ENCODE measurements around the gene UGT2B11. TPM values are rescaled to one million over a fixed set of nuclear protein-coding genes. Genes with fewer than 3 reads are reported as not detected.
"Not testable (repeated sequence)": the region's sequence is repeated elsewhere in the genome, so short reads cannot be mapped to it uniquely, and the experiment has no call there.

The UGT2B11 gene
- polyA plus RNA-seq, 1 experiment = not detected

DNA sequence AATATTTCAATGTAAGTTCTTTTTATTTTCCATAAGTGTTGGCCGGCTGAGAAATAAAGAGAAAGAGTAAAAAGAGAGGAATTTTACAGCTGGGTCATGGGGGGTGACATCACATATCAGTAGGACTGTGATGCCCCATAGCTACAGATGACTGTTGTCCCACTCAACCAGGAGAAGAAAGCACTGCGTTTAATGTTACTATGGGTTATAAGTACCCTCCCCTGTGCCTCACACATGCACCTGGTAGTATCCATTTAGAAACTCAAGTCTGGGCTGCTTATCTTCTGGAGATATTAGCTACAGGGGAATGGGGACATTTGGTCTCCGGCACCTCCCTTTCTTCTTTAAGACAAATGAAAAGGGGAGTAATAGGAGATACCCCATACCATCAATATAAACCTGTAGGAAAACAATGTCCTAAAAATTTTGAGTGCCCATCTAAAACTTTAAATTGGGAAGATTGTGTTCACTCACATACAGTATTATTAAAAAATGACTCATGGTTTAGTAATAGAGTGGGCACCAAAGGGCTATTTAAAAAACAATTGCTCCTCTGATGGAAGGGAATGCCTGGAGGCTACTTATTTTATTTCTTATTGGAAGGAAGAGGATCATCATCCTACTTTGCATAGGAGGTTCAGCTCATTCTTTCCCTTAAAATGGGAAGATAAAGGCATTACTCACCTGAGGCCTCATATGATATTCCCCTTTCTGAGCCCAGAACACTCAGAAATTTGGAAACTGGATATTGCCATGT is 18.2 kb downstream of the UGT2B11 start:
- ChIA-PET POLR2A (no interaction called here), CTCF (no interaction called here)
- Histone ChIP-seq H3K4me3 (ENCODE audit: low read depth, low read length) (no peak overlapping the region), H3K27ac (ENCODE audit: low read depth, low read length) (no peak overlapping the region), H3K27me3 (ENCODE audit: control insufficient read depth, insufficient read depth, low read length) (no peaks in the 10 kb centered on the region), H3K9me3 (ENCODE audit: control insufficient read depth, insufficient read depth, low read length) (no peaks in the 10 kb centered on the region)
- TF ChIP-seq CTCF (IDR thresholded peaks at IDR 0.05; ENCODE audit: low read depth, low read length) = no peak
- no peak for DNase-seq (ENCODE audit: low read depth, low spot score)

DNA sequence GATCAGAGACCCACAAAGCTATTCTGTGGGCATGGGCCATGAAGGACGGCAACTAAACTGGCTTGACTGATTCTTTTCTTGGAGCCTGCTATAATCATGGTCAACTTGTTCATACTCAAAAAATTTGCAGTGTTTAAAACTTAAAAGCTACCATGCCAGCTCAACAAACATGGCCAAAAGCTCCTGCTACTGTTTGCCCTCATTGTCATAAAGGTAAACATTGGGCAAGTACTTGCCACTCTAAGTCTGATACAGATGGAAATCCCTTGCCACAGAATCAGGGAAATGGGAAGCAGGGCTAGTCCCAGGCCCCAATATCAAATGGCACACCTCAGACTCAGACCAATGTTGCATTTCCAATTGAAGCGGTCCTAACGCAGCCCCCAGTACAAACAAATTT is 20.4 kb downstream of the UGT2B11 start:
- Histone ChIP-seq H3K4me3 (ENCODE audit: low read depth, low read length) (no peak overlapping the region), H3K27ac (ENCODE audit: low read depth, low read length) (no peak overlapping the region), H3K9me3 (ENCODE audit: control insufficient read depth, insufficient read depth, low read length) (no peaks in the 10 kb centered on the region), H3K27me3 (ENCODE audit: control insufficient read depth, insufficient read depth, low read length) (no peaks in the 10 kb centered on the region)
- no peak for DNase-seq (ENCODE audit: low read depth, low spot score)
- no peak for TF ChIP-seq CTCF (IDR thresholded peaks at IDR 0.05; ENCODE audit: low read depth, low read length)
- POLR2A ChIA-PET = no interaction called here
- CTCF ChIA-PET = no interaction called here

- CTCF ChIA-PET; H3K9me3 ChIP-seq (ENCODE audit: control insufficient read depth, insufficient read depth, low read length); H3K27ac ChIP-seq (ENCODE audit: low read depth, low read length); POLR2A ChIA-PET; DNase-seq (ENCODE audit: low read depth, low spot score); H3K27me3 ChIP-seq (ENCODE audit: control insufficient read depth, insufficient read depth, low read length); H3K4me3 ChIP-seq (ENCODE audit: low read depth, low read length): not testable (repeated sequence)
Observed at GRCh38 chr4:69191905-69192304, 22.6 kb downstream of the UGT2B11 start.

DNA sequence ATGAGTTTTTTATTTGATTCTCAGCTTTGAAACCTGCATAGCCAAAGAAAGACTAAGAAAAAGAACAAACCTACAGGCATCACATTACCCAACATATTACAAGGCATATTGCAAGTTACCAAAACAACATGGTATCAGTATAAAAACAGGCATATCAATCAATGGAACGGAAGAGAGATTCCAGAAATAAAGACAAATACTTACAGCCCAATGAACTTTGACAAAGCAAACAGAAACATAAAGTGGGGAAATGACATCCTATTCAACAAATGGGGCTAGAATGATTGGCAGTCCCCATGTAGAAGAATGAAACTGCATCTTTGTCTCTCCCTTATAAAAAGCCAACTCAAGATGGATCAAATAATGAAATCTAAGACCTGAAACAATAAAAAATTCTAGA is 23.9 kb downstream of the UGT2B11 start:
- H3K27me3 ChIP-seq (ENCODE audit: control insufficient read depth, insufficient read depth, low read length); H3K4me3 ChIP-seq (ENCODE audit: low read depth, low read length); H3K27ac ChIP-seq (ENCODE audit: low read depth, low read length); CTCF ChIA-PET; H3K9me3 ChIP-seq (ENCODE audit: control insufficient read depth, insufficient read depth, low read length); DNase-seq (ENCODE audit: low read depth, low spot score); POLR2A ChIA-PET: not testable (repeated sequence)

DNA sequence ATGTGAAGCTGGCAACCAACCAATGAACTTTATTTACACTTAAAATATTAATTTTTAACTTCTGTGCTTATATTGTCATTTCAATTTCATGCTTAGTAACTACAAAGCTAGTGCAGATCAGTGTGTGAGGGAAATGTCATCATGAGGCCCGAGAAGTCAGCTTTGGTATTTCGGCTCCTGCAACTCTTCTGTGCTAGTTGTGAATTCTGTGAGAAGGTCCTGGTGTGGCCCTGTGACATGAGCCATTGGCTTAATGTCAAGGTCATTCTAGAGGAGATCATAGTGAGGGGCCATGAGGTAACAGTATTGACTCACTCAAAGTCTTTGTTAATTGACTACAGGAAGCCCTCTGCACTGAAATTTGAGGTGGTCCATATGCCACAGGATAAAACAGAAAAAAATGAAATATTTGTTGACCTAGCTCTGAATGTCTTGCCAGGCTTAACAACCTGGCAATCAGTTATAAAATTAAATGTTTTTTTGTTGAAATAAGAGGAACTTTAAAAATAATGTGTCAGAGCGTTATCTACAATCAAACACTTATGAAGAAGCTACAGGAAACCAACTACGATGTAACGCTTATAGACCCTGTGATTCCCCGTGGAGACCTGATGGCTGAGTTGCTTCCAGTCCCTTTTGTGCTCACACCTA is 32.9 kb downstream of the UGT2B11 start:
- H3K27ac ChIP-seq (ENCODE audit: low read depth, low read length); H3K4me3 ChIP-seq (ENCODE audit: low read depth, low read length); CTCF ChIA-PET; H3K27me3 ChIP-seq (ENCODE audit: control insufficient read depth, insufficient read depth, low read length); H3K9me3 ChIP-seq (ENCODE audit: control insufficient read depth, insufficient read depth, low read length); POLR2A ChIA-PET; DNase-seq (ENCODE audit: low read depth, low spot score): not testable (repeated sequence)

GRCh38 chr4:69179817-69180216 is 34.7 kb downstream of the UGT2B11 start:
- POLR2A ChIA-PET; H3K9me3 ChIP-seq (ENCODE audit: control insufficient read depth, insufficient read depth, low read length); DNase-seq (ENCODE audit: low read depth, low spot score); H3K27ac ChIP-seq (ENCODE audit: low read depth, low read length); H3K27me3 ChIP-seq (ENCODE audit: control insufficient read depth, insufficient read depth, low read length); H3K4me3 ChIP-seq (ENCODE audit: low read depth, low read length): not testable (repeated sequence)
- CTCF ChIA-PET = interaction anchor here (1.2 kb wide), 1 partner anchor 681 kb away, joined by 8 read pairs; no protein-coding TSS in a partner anchor

GRCh38 chr4:69178751-69179205 is 35.8 kb downstream of the UGT2B11 start:
- POLR2A ChIA-PET; H3K27me3 ChIP-seq (ENCODE audit: control insufficient read depth, insufficient read depth, low read length); H3K27ac ChIP-seq (ENCODE audit: low read depth, low read length); DNase-seq (ENCODE audit: low read depth, low spot score); H3K9me3 ChIP-seq (ENCODE audit: control insufficient read depth, insufficient read depth, low read length); H3K4me3 ChIP-seq (ENCODE audit: low read depth, low read length): not testable (repeated sequence)
- CTCF ChIA-PET = interaction anchor here (0.7 to 1.2 kb wide), 2 partner anchors 361 to 680 kb away, joined by 4 to 8 read pairs; no protein-coding TSS in a partner anchor
